GM18505 (cell line): ENCODE results near the gene JPH3.
"Not testable (repeated sequence)": the region's sequence is repeated elsewhere in the genome, so short reads cannot be mapped to it uniquely, and the experiment has no call there.

ENCODE experiments used
- ATAC-seq: cut with Tn5 transposase; IDR thresholded peaks from one replicate; pipeline ENCODE4 v1.9.1; 2021; ENCODE audit not compliant: unreplicated experiment
- POLR2A ChIP-seq: IDR thresholded peaks from 4 replicates; pipeline ENCODE4 v1.6.1; 2011; ENCODE audit warnings: borderline replicate concordance; ENCODE audit not compliant: insufficient read depth, insufficient read length; ENCODE audit errors: extremely low read depth

JPH3 gene

DNA sequence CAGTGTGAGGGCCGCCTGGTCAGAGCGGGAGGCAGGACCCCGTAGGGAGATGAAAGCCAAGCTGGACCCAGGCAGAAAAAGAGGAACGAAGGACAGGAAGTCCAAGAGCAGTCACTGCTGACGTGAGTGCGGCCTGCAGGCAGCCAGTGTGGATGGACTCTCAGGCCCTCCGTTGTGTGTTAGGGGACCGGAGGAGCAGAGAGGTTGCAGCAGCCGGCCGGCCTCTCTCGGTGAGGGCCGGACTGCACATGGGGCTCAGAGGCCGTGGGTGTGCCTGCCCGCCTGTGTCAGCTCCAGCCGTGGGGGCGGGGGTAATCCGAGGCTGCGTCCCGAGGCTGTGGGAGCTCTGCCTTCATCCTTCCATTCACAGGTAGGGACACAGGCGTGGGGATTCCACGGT, 67.4 kb downstream of the JPH3 start:
- TF ChIP-seq POLR2A = no peak
- ATAC-seq = no peak

DNA sequence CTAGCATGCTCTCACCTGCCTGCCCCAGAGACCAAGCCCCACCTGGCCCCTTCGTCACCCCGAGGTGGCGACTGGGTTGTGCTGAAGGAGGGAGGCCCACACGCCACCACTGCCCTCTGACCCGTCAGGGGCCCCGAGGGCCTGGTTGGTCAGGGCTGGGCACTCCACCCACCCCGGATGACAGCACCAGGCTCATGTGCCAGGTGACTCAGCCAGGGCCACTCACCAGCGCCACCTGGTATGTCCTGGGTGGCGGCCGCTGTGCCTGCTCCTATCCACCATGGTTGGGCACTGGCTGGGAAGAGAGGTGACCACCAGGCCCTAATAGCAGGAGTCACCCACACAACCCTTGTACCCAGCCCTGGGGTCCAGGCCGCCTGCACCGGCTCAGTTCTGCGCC, 68.9 kb downstream of the JPH3 start:
- TF ChIP-seq POLR2A = no peak
- ATAC-seq = no peak

DNA sequence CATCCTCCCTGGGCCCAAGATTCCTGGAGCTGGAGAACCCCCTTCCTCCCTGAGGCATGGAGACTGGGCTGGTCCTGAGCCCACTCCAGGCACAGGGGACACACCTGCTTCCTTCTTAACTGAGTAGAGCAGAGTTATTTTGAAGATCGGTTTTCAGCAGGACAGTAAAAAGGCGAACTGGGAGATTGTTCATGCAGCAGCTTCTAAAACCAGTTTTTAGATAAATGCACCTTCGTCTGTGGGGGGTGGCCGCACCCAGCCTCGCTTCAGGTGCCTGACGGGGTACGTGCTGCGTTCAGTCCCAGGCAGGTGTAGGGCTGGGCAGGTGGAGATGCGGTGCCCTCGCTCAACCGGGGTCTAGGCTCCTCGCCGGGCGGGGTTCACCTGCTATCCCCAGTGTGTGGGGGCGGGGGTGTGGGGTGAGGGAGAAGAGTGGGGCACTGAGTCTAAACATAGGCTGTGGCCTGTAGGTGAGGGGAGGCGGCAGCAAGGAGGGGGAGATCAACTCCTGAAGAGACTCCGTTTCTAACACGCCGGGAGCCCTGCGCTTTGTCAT, 69.5 kb downstream of the JPH3 start:
- TF ChIP-seq POLR2A = no peak
- no peak for ATAC-seq

DNA sequence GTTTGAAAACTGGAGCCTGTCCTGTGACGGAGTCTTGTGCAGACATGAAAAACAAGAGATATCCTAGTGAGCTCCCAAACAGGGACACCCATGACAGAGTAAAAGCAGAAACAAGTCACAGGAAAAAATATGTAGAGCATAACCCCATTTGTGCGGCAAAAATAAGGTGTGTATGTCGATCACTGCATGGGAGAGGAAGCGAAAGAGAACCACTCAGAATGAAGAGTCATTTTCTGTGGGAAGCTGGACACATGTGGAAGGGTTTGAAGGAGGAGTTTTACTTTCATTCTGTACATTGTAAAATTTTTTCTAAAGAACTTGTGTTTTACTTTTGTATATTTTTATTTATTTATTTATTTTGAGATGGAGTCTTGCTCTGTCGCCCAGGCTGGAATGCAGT, 72.1 kb downstream of the JPH3 start:
- no peak for TF ChIP-seq POLR2A

DNA sequence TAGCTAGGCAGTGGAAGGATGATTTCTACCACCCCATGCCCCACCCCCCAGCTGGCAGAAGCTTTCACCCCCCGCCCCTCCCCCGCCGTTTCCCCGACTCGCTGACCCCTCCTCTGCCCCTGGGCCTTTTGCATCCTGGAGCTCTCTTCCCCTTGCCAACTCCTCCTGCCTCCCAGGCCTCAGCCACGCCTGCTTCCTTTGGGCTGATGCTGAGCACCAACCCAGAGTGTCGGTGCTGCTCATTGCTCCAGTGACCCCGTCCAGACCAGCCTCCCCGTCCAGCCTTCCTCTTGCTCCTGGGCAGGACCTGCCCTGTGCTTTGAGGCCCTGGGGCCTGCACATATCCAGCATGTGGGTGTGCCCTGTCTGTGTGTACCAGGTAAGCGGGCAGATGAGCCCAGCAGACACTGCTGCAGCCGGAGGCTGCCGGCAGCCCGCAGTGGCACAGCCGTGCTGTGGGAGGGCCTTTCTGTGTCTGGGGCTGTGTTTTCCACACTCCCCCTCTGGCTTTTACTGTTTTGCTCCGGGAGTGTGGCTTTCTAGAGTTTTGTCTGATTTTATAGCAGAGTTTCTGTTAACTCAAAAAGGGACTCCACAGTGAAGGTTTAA, 72.9 kb downstream of the JPH3 start:
- TF ChIP-seq POLR2A = no peak
- ATAC-seq = no peak

More for the DNA sequence above, 72.1 kb downstream of the JPH3 start:
- ATAC-seq = no peak

DNA sequence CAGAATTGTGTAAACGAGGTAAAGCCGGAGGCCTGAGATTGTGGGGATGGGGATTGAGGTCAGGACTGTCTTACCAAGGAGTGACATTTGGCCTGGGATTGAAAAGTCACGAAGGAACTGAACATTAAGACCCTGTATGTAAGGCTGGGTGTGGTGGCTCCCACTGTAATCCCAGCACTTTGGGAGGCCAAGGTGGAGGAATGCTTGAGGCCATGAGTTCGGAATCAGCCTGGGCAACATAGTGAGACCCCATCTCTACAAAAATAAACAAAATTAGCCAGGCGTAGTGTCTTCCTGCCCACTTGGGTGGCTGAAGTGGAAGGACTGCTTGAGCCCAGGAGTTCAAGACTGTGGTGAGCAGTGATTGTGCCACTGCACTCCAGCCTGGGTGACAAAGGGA, 75.5 kb downstream of the JPH3 start:
- ATAC-seq = no peak
- TF ChIP-seq POLR2A = no peak

DNA sequence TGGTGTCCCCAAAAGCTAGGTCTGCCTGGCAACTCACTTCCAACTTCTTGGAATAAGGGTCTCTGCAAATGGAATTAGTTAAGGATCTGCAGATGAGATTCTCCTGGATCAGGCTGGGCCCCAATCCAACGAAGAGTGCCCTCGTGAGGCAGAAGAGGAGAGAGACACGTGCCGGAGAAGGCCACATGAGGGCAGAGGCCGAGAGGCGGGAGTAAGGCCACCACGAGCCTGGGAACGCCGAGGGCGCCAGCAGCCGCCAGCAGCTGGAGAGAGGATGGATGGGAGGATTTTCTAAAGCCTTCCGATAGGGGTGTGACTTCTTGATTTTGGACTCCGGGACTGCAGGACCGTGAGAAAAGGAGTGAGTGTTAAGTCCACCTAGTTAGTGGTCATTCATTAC, 76.3 kb downstream of the JPH3 start:
- ATAC-seq = no peak

DNA sequence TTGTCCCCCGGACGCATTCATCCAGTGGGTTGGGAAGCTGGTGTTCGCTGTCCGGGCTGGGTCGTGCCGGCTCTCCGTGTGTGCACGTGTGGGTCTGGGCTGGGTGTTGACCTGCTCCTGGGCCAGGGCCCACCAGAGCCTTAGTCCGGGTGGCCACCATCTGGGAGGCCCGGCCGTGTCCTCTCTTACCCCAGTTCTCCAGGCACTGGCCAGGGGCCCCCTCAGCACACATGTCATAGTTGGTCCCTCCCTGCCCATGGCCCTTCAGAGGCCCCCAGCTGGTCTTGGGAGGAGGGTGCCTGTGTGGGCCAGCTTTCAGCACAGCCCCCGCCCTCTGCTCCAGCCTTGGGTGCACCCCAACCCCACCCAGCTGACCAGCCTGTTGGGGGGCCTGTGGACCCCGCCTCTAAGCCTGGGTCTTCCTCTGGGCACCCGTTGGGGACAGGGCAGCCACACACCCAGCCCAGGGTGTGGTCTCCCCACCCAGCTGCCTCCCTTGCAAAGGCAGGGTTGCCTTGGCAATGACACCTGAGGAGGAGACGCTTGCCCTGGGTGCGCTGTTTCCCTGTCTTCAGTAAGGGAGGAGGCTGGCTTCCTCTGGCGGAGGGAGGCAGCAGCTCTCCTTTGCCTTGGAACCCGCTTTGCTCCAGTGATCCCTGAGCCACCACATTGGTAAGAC, 77.4 kb downstream of the JPH3 start:
- no peak for TF ChIP-seq POLR2A

More for the DNA sequence above, 76.3 kb downstream of the JPH3 start:
- no peak for TF ChIP-seq POLR2A

DNA sequence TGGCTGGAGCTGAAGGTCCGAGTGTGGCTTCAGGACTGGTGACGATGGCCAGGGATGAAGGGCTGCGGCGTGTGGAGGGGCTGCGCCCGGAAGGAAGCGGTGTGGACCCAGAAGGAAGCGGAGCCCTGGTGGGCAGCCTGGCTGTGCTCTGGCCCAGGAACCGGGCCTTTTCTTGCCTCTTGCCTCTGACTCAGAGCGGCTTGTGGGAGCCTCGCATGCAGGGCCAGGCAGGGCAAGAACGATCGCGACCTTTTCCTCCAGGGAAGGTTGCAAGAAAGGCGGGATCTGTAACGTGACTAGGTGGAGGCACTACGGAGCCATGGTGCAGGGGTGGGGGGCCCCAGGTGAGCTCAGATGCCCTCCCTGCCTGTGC, 78.0 kb downstream of the JPH3 start:
- no peak for TF ChIP-seq POLR2A
- ATAC-seq = no peak

More for the DNA sequence above, 77.4 kb downstream of the JPH3 start:
- ATAC-seq = no peak

DNA sequence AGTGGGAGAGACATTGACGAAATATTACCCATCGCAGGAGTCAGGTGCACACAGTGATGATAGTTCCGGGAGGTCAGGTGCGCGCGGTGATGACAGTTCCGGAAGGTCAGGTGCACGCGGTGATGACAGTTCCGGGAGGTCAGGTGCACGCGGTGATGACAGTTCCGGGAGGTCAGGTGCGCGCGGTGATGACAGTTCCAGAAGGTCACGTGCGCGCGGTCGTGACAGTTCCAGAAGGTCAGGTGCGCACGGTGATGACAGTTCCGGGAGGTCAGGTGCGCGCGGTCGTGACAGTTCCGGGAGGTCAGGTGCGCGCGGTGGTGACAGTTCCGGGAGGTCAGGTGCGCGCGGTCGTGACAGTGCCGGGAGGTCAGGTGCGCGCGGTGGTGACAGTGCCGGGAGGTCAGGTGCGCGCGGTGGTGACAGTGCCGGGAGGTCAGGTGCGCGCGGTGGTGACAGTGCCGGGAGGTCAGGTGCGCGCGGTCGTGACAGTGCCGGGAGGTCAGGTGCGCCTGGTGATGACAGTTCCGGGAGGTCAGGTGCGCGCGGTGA, 78.8 kb downstream of the JPH3 start:
- not testable (repeated sequence) for ATAC-seq

DNA sequence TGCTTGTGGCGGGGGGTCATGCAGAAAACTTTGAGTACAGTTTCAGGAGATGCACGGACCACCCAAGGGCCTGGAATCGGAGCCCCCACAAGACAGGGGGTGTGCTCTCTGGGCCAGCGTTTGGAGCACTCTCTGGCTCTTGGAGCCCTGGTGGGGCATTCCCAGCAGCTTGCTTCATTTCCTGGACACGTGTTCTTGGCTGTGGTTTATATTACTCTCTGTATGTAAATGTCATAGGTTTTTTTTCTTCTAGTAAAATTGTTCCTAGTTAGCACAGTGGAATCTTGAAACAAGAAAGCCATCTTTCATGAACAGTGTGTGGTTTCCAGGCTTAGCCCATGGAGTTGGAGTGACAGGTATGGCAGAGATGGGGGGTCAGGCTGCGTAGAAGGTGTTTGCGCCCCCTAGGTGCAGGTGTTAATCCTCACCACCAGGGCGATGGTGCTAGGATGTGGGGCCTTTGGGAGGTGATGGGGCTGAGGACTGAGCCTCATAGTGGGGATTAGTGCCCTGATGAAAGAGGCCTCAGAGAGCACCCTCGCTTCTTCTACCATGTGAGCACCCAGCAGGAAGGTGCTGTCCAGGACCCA, 79.8 kb downstream of the JPH3 start:
- no peak for TF ChIP-seq POLR2A
- ATAC-seq = no peak

DNA sequence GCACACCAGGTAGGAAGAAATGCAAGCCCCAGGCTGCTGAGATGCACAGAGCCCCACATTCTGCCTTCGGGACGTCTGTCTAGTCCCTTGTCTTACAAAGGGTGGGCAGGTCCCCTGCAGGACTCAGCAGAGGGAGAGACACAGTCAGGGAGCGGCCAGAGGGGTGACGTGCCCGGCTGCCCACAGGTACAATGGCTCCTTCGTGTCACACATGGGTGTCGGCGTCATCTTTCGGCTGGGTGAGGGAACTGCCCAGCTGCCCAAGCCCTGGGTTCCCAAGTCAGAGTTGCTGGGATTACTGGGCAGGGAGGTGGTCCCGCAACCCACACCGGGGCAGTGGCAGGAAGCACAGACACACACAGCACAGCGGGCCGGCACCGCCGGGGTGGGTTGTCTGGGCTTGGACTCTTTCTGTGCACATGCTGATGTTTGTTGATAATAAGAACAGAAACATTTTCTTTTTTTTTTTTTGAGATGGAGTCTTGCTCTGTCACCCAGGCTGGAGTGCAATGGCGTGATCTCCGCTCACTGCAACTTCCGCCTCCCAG, 80.6 kb downstream of the JPH3 start:
- no peak for ATAC-seq
- TF ChIP-seq POLR2A = no peak

DNA sequence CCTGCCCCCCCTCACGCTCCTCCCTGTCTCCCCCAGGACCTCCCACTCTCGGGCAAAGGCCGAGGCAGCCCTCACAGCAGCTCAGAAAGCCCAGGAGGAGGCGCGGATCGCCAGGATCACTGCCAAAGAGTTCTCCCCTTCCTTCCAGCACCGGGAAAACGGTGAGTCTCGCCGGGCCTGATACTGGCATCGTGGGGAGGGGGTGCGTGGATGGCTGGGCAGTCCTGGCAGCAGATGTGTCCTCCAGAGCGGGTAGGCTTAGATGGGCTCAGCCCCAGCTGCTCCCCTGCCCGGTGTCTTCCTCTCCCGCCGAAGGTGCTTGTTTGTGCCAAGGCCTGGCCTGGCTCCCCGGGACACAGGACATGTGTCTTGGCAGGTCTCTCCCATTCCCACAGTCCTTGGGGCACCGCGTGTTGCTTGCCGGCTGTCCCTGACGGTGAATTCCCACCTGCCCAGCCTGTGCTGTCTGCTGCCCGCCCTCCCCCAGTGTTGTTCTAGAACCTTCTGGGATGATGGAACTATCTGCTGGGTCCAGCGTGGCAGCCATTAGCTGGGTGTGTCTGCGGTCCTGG, 81.9 kb downstream of the JPH3 start:
- TF ChIP-seq POLR2A = no peak
- ATAC-seq = no peak
